OCI-LY3 (cell line): ENCODE measurements around the gene COL16A1.

ENCODE experiments used
- H2AFZ ChIP-seq: fragments of 200-600, 300-600 bp; shearing (Covaris generic); 2 replicates; pipeline ENCODE4 v1.6.0; 2014; ENCODE audit warnings: antibody characterized with exemption, low read depth, low read length
- H3K27ac ChIP-seq: fragments of 200-600, 300-600 bp; sonication (generic); 2 replicates; pipeline ENCODE4 v1.5.1; 2014; ENCODE audit warnings: mild to moderate bottlenecking, low read length, moderate library complexity, mixed read lengths
- H3K27me3 ChIP-seq: fragments of 200-600, 300-600 bp; sonication (generic); 2 replicates; pipeline ENCODE4 v1.6.1; 2014; ENCODE audit warnings: low read depth, low read length, mixed read lengths
- H3K36me3 ChIP-seq: fragments of 200-600, 300-600 bp; sonication (generic); replicated peaks from 2 replicates; pipeline ENCODE3; 2014; ENCODE audit warnings: low read depth, low read length, mixed read lengths
- H3K4me1 ChIP-seq: fragments of 300-600, 200-600 bp; sonication (generic); 2 replicates; pipeline ENCODE4 v1.6.1; 2014; ENCODE audit warnings: low read length, mixed read lengths
- H3K4me2 ChIP-seq: fragments of 200-600, 300-600 bp; sonication (generic); 2 replicates; pipeline ENCODE4 v1.6.1; 2014; ENCODE audit warnings: low read length, mixed read lengths
- H3K4me3 ChIP-seq: fragments of 300-600, 200-600 bp; sonication (generic); 2 replicates; pipeline ENCODE4 v1.5.1; 2014; ENCODE audit warnings: antibody characterized with exemption, mild to moderate bottlenecking, low read length, moderate library complexity
- H3K79me2 ChIP-seq: fragments of 300-600, 200-600 bp; shearing (Covaris generic); 2 replicates; pipeline ENCODE4 v1.6.1; 2014; ENCODE audit warnings: mild to moderate bottlenecking, low read length, mixed read lengths
- H3K9ac ChIP-seq: fragments of 300-600, 200-600 bp; shearing (Covaris generic); 2 replicates; pipeline ENCODE4 v1.6.0; 2014; ENCODE audit warnings: mild to moderate bottlenecking, low read length, moderate library complexity
- H3K9me3 ChIP-seq: fragments of 200-600, 300-600 bp; shearing (Covaris generic); 2 replicates; pipeline ENCODE4 v1.6.1; 2014; ENCODE audit warnings: low read length, mixed read lengths; ENCODE audit not compliant: insufficient read depth
- H4K20me1 ChIP-seq: fragments of 200-600, 300-600 bp; sonication (generic); 2 replicates; pipeline ENCODE4 v1.6.1; 2016; ENCODE audit warnings: low read length, mixed read lengths; ENCODE audit not compliant: insufficient read depth
- EZH2phosphoT487 ChIP-seq: fragments of 200-600 bp; shearing (Covaris generic); IDR thresholded peaks from 2 replicates; pipeline ENCODE4 v1.6.1; 2018; ENCODE audit warnings: antibody characterized with exemption, mixed run types, low read depth
- TF ChIP-seq, protein P1 (sequence below): fragments of 200-600, 300-600 bp; sonication (generic); IDR thresholded peaks from 2 replicates; pipeline ENCODE4 v1.5.1; 2014; ENCODE audit warnings: antibody characterized with exemption, low read length, low read depth

The COL16A1 gene

DNA sequence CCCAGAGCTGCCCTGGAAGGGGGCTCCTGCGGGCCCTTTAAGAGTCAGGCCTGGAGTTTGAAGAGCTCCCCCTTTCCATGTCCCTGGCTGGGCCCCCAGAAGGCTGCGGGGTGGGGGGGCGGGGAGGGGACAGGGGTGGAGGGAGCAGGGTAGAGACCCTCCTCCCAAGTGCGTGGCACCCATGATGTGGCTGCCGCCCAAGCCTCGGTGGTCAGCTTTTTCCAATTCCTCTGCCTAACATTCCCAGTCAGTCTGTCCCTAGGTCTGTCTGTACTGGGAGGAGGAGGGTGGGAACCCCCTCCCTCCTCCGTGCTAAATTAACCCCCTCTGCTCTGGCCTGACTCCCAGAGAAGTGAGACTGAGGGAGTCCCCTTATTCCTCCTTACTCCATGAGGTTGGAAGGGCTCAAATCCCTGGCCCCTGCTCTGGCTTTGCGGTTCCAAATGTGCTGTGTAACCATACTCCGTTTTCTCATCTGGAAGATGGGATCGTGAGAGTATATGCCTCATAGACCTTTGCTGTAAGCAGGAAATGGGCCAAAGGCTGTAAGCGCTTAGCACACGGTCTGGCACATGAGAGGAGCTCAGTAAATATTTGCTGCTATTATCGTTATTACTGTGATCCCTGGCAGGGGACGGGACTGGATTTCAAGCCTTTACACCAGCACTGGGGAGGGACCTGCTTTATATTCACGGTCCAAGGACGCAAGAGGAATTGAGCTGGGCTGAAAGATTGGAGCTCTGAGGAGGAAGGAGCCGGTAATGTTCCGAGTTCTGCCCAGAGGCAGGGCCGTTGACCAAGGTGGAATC, 658 bp upstream of the COL16A1 start:
- no peak for TF ChIP-seq EZH2phosphoT487
- TF ChIP-seq, protein P1, sequence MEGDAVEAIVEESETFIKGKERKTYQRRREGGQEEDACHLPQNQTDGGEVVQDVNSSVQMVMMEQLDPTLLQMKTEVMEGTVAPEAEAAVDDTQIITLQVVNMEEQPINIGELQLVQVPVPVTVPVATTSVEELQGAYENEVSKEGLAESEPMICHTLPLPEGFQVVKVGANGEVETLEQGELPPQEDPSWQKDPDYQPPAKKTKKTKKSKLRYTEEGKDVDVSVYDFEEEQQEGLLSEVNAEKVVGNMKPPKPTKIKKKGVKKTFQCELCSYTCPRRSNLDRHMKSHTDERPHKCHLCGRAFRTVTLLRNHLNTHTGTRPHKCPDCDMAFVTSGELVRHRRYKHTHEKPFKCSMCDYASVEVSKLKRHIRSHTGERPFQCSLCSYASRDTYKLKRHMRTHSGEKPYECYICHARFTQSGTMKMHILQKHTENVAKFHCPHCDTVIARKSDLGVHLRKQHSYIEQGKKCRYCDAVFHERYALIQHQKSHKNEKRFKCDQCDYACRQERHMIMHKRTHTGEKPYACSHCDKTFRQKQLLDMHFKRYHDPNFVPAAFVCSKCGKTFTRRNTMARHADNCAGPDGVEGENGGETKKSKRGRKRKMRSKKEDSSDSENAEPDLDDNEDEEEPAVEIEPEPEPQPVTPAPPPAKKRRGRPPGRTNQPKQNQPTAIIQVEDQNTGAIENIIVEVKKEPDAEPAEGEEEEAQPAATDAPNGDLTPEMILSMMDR, result no peak
- no peaks in the 10 kb centered on the region for H3K9me3 ChIP-seq
- no peaks in the 10 kb centered on the region for H3K79me2 ChIP-seq
- H4K20me1 ChIP-seq, result no peaks in the 10 kb centered on the region
- H3K4me3 ChIP-seq, result peak overlapping the region; percentile 65
- peaks cover 49% of the 10 kb centered on the region for H3K4me1 ChIP-seq
- H3K4me2 ChIP-seq, result peak overlapping the region; percentile 93
- H2AFZ ChIP-seq, result peak overlapping the region; percentile 72
- H3K27me3 ChIP-seq, result no peaks in the 10 kb centered on the region
- H3K27ac ChIP-seq, result peak overlapping the region; percentile 62
- H3K9ac ChIP-seq, result peak overlapping the region; percentile 79
- H3K36me3 ChIP-seq, result no peaks in the 10 kb centered on the region

DNA sequence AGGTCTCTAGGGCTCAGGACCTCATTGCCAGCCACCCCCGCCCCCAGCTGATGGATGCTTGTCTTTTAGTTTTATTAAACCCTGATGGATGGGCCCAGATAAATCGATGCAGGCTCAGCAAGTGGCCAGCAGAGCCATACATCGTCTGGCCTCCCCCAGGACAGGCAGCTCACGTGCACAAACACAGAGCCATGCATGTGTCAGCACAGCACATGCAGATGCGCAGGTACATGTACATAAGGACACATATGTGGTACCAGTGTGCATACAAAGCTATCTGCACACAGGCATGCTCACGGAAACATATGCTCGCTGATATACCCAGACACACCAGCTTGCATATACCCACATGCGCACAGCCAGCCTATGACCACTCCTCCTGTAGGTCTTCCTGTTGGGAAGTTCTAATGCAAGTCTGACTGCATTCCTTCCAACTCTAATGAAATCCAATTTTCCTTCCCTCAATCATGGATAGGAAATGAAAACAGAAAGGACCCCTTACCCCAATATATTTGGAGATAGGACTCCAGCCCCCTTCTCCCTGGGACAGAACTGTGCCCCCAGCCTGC, 897 bp downstream of the COL16A1 start:
- no peak overlapping the region for H3K4me2 ChIP-seq
- no peak overlapping the region for H3K27ac ChIP-seq
- no peak overlapping the region for H3K9ac ChIP-seq
- TF ChIP-seq EZH2phosphoT487, result no peak
- TF ChIP-seq, protein P1, result no peak
- H2AFZ ChIP-seq, result no peak overlapping the region
- no peaks in the 10 kb centered on the region for H4K20me1 ChIP-seq
- no peaks in the 10 kb centered on the region for H3K36me3 ChIP-seq
- H3K27me3 ChIP-seq, result no peaks in the 10 kb centered on the region
- no peaks in the 10 kb centered on the region for H3K9me3 ChIP-seq
- H3K4me3 ChIP-seq, result no peak overlapping the region
- H3K79me2 ChIP-seq, result no peaks in the 10 kb centered on the region
- peaks cover 45% of the 10 kb centered on the region for H3K4me1 ChIP-seq

DNA sequence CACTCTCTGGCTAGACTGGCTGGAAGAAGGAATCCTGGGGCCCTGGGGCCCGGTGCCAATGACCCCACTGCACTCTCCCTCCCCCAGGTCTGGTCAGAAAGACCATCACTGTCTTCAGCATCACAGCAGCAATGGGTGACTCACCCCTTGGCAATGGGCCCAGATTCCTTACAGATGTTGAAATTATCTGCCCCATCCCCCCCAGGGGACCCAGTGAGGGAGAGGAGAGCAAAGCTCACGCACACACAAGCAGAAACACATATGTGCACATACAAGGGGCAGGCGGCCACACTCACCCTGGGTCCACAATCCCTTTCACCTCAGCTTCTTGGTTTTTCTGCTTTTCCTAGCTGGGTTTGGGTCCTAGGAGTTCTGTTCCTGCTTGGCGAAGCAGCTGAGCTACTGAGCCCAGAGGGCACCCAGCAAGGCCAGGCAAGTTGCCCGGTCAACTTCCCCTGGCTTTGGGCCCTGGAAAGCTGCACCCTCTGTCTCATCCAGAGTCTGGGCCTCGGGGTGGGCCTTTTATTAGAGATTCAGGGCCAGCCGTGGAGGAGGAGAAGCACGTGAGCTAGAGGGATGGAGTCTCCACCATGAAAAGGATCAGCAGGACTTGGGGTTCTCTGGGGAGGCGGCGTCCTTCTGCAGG, 2.6 kb downstream of the COL16A1 start:
- H3K79me2 ChIP-seq, result no peaks in the 10 kb centered on the region
- H3K9ac ChIP-seq, result no peak overlapping the region
- no peak for TF ChIP-seq EZH2phosphoT487
- TF ChIP-seq, protein P1, result no peak
- no peaks in the 10 kb centered on the region for H3K36me3 ChIP-seq
- no peak overlapping the region for H3K4me2 ChIP-seq
- no peaks in the 10 kb centered on the region for H4K20me1 ChIP-seq
- H3K4me1 ChIP-seq, result peaks cover 28% of the 10 kb centered on the region
- H3K27me3 ChIP-seq, result no peaks in the 10 kb centered on the region
- H3K27ac ChIP-seq, result no peak overlapping the region
- no peaks in the 10 kb centered on the region for H3K9me3 ChIP-seq
- H3K4me3 ChIP-seq, result no peak overlapping the region
- no peak overlapping the region for H2AFZ ChIP-seq

DNA sequence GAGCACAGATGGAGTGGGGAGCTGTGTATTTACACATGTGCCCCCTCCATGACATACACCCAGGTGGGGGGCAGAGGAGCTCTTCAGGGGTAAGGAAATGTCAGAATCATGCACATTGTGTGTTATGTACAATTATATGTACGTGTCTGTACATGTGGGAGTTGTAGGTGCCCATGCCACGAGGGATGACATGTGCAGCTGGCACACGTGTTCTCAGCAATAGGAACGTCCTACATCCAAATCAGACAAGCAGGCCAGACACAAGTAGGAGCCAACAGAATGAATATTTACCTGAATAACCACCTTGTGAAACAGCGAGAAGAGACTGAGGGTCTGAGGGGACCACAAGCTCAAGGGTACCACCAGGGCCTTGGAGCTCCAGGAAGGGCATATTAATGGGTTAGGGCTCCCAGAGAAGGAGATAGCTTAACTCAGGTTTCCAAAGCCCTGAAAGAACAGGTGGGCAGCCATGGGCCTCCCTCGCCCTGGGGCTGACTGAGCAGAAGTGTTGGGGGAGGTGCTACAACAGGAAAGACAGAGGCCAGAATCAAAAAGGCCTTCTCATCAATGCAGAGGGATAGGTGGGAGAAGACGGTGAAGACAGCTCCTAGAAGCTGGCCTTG, 3.2 kb downstream of the COL16A1 start:
- Histone ChIP-seq H2AFZ (no peak overlapping the region), H3K36me3 (no peaks in the 10 kb centered on the region), H3K79me2 (no peaks in the 10 kb centered on the region), H3K27ac (no peak overlapping the region), H4K20me1 (no peaks in the 10 kb centered on the region), H3K4me1 (peaks cover 21% of the 10 kb centered on the region), H3K9me3 (no peaks in the 10 kb centered on the region), H3K9ac (no peak overlapping the region), H3K4me2 (no peak overlapping the region), H3K27me3 (no peaks in the 10 kb centered on the region), H3K4me3 (no peak overlapping the region)
- TF ChIP-seq, protein P1, result no peak
- no peak for TF ChIP-seq EZH2phosphoT487
